Measurements from ENCODE around the gene POLG2. TPM values are rescaled to one million over a fixed set of nuclear protein-coding genes. Genes with fewer than 3 reads are reported as not detected.
"Not testable (repeated sequence)": the region's sequence is repeated elsewhere in the genome, so short reads cannot be mapped to it uniquely, and the experiment has no call there.

POLG2 gene
- total and polyA plus RNA-seq, 11 donors, result 1.4 to 8.7 (median 5.7) TPM

- ATAC-seq, result no peak
- peaks cover 0 to 59% (median 0%) of the 10 kb centered on the region in 9 donors for H3K36me3 ChIP-seq
- intact Hi-C loops (cut with DNase I), result loop anchor here in 1 of 10 donors (5.0 kb wide), 1 partner anchor 39 kb away; no protein-coding TSS in a partner anchor
Observed at GRCh38 chr17:64471440-64471839, 25.4 kb downstream of the POLG2 start.

GRCh38 chr17:64470625-64471024, 26.2 kb downstream of the POLG2 start:
- H3K27ac ChIP-seq, result no peak overlapping the region
- H3K9me3 ChIP-seq, result no peaks in the 10 kb centered on the region
- DNase-seq, result no peak
- H3K36me3 ChIP-seq, result peaks cover 0 to 60% (median 0%) of the 10 kb centered on the region in 9 donors
- H3K4me3 ChIP-seq, result no peak overlapping the region
- no peak for TF ChIP-seq CTCF (IDR thresholded peaks at IDR 0.05)
- no peak for TF ChIP-seq POLR2A (IDR thresholded peaks at IDR 0.05)
- H3K4me1 ChIP-seq, result no peaks in the 10 kb centered on the region
- 75 to 88% (median 82%) methylated on average over 4 of the region's 4 CpGs for WGBS, 4 donors
- no peak for ATAC-seq
- intact Hi-C loops (cut with DNase I), result loop anchor here in 1 of 10 donors (5.0 kb wide), 1 partner anchor 38 kb away; no protein-coding TSS in a partner anchor
- no peaks in the 10 kb centered on the region for H3K27me3 ChIP-seq

More at GRCh38 chr17:64471440-64471839, 25.4 kb downstream of the POLG2 start:
- TF ChIP-seq CTCF (IDR thresholded peaks at IDR 0.05) (no peak), POLR2A (IDR thresholded peaks at IDR 0.05) (no peak)
- 85 to 94% (median 93%) methylated on average over 3 of the region's 3 CpGs for WGBS, 4 donors
- no peak overlapping the region for H3K27ac ChIP-seq
- no peaks in the 10 kb centered on the region for H3K27me3 ChIP-seq
- no peak for DNase-seq
- H3K9me3 ChIP-seq, result no peaks in the 10 kb centered on the region
- no peak overlapping the region for H3K4me3 ChIP-seq
- H3K4me1 ChIP-seq, result no peaks in the 10 kb centered on the region

- H3K4me3 ChIP-seq; H3K27ac ChIP-seq; H3K4me1 ChIP-seq; H3K27me3 ChIP-seq; H3K9me3 ChIP-seq; intact Hi-C loops (cut with DNase I); DNase-seq; ATAC-seq: not testable (repeated sequence)
- H3K36me3 ChIP-seq, result peaks cover 0 to 61% (median 0%) of the 10 kb centered on the region in 9 donors
- WGBS, 4 donors, result 59 to 88% (median 78%) methylated on average over 1 of the region's 1 CpG
Observed at GRCh38 chr17:64466834-64467233, 30.0 kb downstream of the POLG2 start.

- DNase-seq (no peak), ATAC-seq (no peak)
- Histone ChIP-seq H3K27ac (no peak overlapping the region), H3K4me1 (peaks cover 0 to 1% (median 0%) of the 10 kb centered on the region in 12 donors), H3K27me3 (no peaks in the 10 kb centered on the region), H3K36me3 (peaks cover 0 to 61% (median 0%) of the 10 kb centered on the region in 9 donors), H3K9me3 (no peaks in the 10 kb centered on the region), H3K4me3 (no peak overlapping the region)
- intact Hi-C loops (cut with DNase I), result no loop called here
- 65 to 72% (median 70%) methylated on average over 9 of the region's 9 CpGs for WGBS, 4 donors
- no peak for TF ChIP-seq POLR2A (IDR thresholded peaks at IDR 0.05)
- TF ChIP-seq CTCF (IDR thresholded peaks at IDR 0.05), result no peak
Observed at GRCh38 chr17:64466019-64466735, 30.7 kb downstream of the POLG2 start.
